HepG2 (cell line): ENCODE results near the gene RYR2. TPM values are rescaled to one million over a fixed set of nuclear protein-coding genes. Genes with fewer than 3 reads are reported as not detected.

Source experiments
- ATAC-seq: fragments of 200-7000 bp; cut with Tn5 transposase; 3 replicates; pipeline ENCODE4 v1.9.1; 2020; ENCODE audit warnings: mild to moderate bottlenecking, moderate library complexity
- BruUV-seq: library from RNA; stranded (reverse); fragments of 400-500 nt; replicated peaks from 2 replicates; lab custom pipeline; 2021; lab: Mats Ljungman, UMichigan
- CTCF ChIA-PET: fragments of 300-600 bp; formaldehyde crosslinking; extraction: SDS; loops from one replicate; lab custom pipeline; 2021; ENCODE audit warnings: low total read pairs, inconsistent platforms, low intra/inter-chr PET ratio; lab: Yijun Ruan, JAX
- POLR2A ChIA-PET: fragments of 350-600 bp; sonication (Branson Sonifier 250); formaldehyde crosslinking; loops from one replicate; lab custom pipeline; 2020; ENCODE audit warnings: antibody characterized with exemption, inconsistent platforms; lab: Yijun Ruan, JAX
- DNase-seq: peaks from one replicate; pipeline ENCODE4 v3.0.0-alpha.2; 2015; ENCODE audit warnings: low spot score
- FAIRE-seq: peaks from 3 replicates; lab custom pipeline; 2011; peaks lifted over from hg19 to GRCh38; lab: Jason Lieb, UNC
- H2AFZ ChIP-seq: one replicate; pipeline ENCODE4 v1.6.1; 2011; ENCODE audit warnings: low read length, inconsistent platforms
- H3K27ac ChIP-seq: fragments of 300-600 bp; 3 replicates; pipeline ENCODE4 v1.8.0; 2011; ENCODE audit warnings: mixed run types, mild to moderate bottlenecking, mixed read lengths, low read length, inconsistent platforms; ENCODE audit not compliant: insufficient read depth; ENCODE audit errors: extremely low read length
- H3K27me3 ChIP-seq, 2 experiments: fragments of 200-600 bp in 1 of 2; 2 replicates in 1 of 2; 3 replicates in 1 of 2; pipeline versions ENCODE4 v1.6.0 to v1.8.0; 2011; ENCODE audit warnings: low read length in 2 of 2, mild to moderate bottlenecking in 2 of 2, moderate library complexity in 2 of 2, inconsistent platforms in 1 of 2; ENCODE audit not compliant: insufficient read depth in 2 of 2, control insufficient read depth in 1 of 2
- H3K36me3 ChIP-seq, 2 experiments: fragments of 200-600 bp in 1 of 2; replicated peaks in 1 of 2; 2 replicates in 1 of 2; 3 replicates in 1 of 2; pipeline versions ENCODE4 v1.5.1 to v1.8.0; 2011; ENCODE audit warnings: low read length in 2 of 2, inconsistent platforms in 1 of 2; ENCODE audit not compliant: insufficient read depth in 2 of 2, control insufficient read depth in 1 of 2
- H3K4me1 ChIP-seq: 2 replicates; pipeline ENCODE4 v1.5.1; 2012; ENCODE audit warnings: low read length, inconsistent platforms; ENCODE audit not compliant: insufficient read depth
- H3K4me2 ChIP-seq: 2 replicates; pipeline ENCODE4 v1.6.0; 2011; ENCODE audit warnings: low read depth, low read length, inconsistent platforms
- H3K4me3 ChIP-seq, 3 experiments: fragments of 200-600 bp in 1 of 3; sonication (generic), shearing (Covaris generic) in 1 of 3; replicated peaks in 1 of 3; 2 replicates each; pipeline ENCODE4 v1.5.1; 2011 to 2016; ENCODE audit warnings: low read length in 3 of 3, inconsistent platforms in 2 of 3, low read depth in 2 of 3, mild to moderate bottlenecking in 2 of 3, control low read depth in 1 of 3, mixed read lengths in 1 of 3; ENCODE audit not compliant: insufficient read depth in 1 of 3
- H3K79me2 ChIP-seq: one replicate; pipeline ENCODE4 v1.6.1; 2011; ENCODE audit warnings: low read length, inconsistent platforms; ENCODE audit not compliant: insufficient read depth
- H3K9ac ChIP-seq: 2 replicates; pipeline ENCODE4 v1.6.0; 2011; ENCODE audit warnings: mild to moderate bottlenecking, low read depth, low read length, inconsistent platforms; ENCODE audit not compliant: insufficient read depth
- H3K9me3 ChIP-seq: 2 replicates; pipeline ENCODE4 v1.5.1; 2012; ENCODE audit warnings: mild to moderate bottlenecking, low read length
- H4K20me1 ChIP-seq: 2 replicates; pipeline ENCODE4 v1.6.0; 2011; ENCODE audit warnings: inconsistent platforms, mild to moderate bottlenecking, low read length, moderate library complexity; ENCODE audit not compliant: insufficient read depth
- CC2D1A ChIP-seq: sonication (generic); formaldehyde crosslinking; IDR thresholded peaks from 2 replicates; pipeline ENCODE4 v1.8.1; 2023; ENCODE audit warnings: mild to moderate bottlenecking, missing genetic modification reagents
- HOXA7 ChIP-seq: sonication (generic); formaldehyde crosslinking; IDR thresholded peaks from 2 replicates; pipeline ENCODE4 v1.8.1; 2022; ENCODE audit warnings: mild to moderate bottlenecking, missing genetic modification reagents, moderate library complexity
- RBFOX2 ChIP-seq: fragments of 200-400 bp; formaldehyde crosslinking; IDR thresholded peaks from 2 replicates; pipeline ENCODE4 v1.6.1; 2017; ENCODE audit warnings: low read depth, mild to moderate bottlenecking, low read length
- SMC3 ChIP-seq: IDR thresholded peaks from 2 replicates; pipeline ENCODE4 v1.6.1; 2011; ENCODE audit warnings: low read length, improper control_type of control experiment
- STAT5B ChIP-seq: sonication (generic); formaldehyde crosslinking; IDR thresholded peaks from 2 replicates; pipeline ENCODE4 v1.4.0; 2020; ENCODE audit warnings: missing genetic modification reagents
- TCF12 ChIP-seq, 2 experiments: fragments of 450-650 bp in 1 of 2; sonication (generic) in 1 of 2; formaldehyde crosslinking in 1 of 2; IDR thresholded peaks; 2 replicates each; pipeline versions ENCODE4 v1.6.1 to v1.8.0; 2017 to 2022; ENCODE audit warnings: antibody characterized with exemption in 1 of 2, mild to moderate bottlenecking in 1 of 2, missing genetic modification reagents in 1 of 2, moderate library complexity in 1 of 2
- ZFP90 ChIP-seq: sonication (generic); formaldehyde crosslinking; IDR thresholded peaks from 2 replicates; pipeline ENCODE4 v1.8.0; 2022; ENCODE audit warnings: missing genetic modification reagents, mild to moderate bottlenecking, inconsistent platforms, borderline replicate concordance
- ZNF558 ChIP-seq: sonication (generic); formaldehyde crosslinking; IDR thresholded peaks from 2 replicates; pipeline ENCODE4 v1.9.0; 2022; ENCODE audit warnings: mild to moderate bottlenecking, missing genetic modification reagents, borderline replicate concordance
- WGBS: methylation state at CpG from one replicate; pipeline ENCODE4 v1.1.6; 2017; ENCODE audit warnings: low lambda C conversion rate; 5-methylcytosine and 5-hydroxymethylcytosine counted together
- in situ Hi-C: cut with HindIII; loops from 2 replicates; pipeline ENCODE4 v1.10.0; 2017; ENCODE audit warnings: low pct_unique_long_range_greater_than_20kb; ENCODE audit not compliant: extremely low pct_ligation_motif_present
- intact Hi-C: fragments of 100-400 bp; cut with micrococcal nuclease; formaldehyde crosslinking; loops from one replicate; pipeline ENCODE4 v1.10.0; 2022; ENCODE audit not compliant: unreplicated experiment
- polyA plus RNA-seq, 8 experiments: library from polyadenylated mRNA; depleted of rRNA in 3 of 8; stranded (reverse) in 7 of 8; unstranded in 1 of 8; fragments of >200 nt; fragmentation: Illumina TruSeq in 4 of 8; extraction: Trizol in 4 of 8; gene quantifications; 2 replicates each; pipeline versions ENCODE4 v1.2.1 to v1.2.3, GENCODE V29; 2011 to 2016; ENCODE audit warnings: low read depth in 4 of 8, missing spikeins in 1 of 8, mixed read lengths in 1 of 8; ENCODE audit not compliant: insufficient read depth in 1 of 8
- total RNA-seq, 5 experiments: library from RNA; depleted of rRNA; stranded (reverse); fragments of >200 nt; fragmentation: Illumina TruSeq; extraction: Trizol; gene quantifications; 2 replicates each; pipeline ENCODE4 v1.2.3, GENCODE V29; 2016; ENCODE audit warnings: low read depth in 1 of 5
- TF ChIP-seq, protein P1 (sequence below): sonication (generic); formaldehyde crosslinking; IDR thresholded peaks from 2 replicates; pipeline ENCODE4 v1.4.0; 2020; ENCODE audit warnings: missing genetic modification reagents

RYR2 gene
- total and polyA plus RNA-seq, 2 of the 13 experiments (the other 11 are each of a cell fraction or from before 2014, with no cell fraction given) = not detected

DNA sequence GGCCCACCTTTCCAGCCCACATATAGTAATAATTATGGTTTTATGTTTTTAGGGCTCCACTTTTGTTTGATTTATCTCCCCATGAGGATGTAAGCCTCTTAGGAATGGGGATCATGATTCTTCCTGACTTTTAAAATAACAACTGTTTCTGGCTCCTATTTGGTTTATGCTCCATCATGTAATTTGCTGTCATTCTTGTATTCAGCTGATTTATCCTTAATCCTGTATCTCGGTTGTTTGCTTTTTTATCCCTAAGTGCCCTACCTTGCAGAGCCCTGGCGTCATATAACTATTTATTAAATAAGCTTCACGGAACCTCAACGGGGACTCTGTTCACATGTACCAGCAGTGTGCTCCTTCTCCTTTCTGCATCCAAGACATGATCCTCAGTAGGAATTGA is 70.7 kb downstream of the RYR2 start:
- no peak overlapping the region for H3K9ac ChIP-seq
- no peak for FAIRE-seq
- DNase-seq = no peak
- no peaks in the 10 kb centered on the region; a peak in 1 of 5 replicates for H3K27me3 ChIP-seq
- in situ Hi-C loops = loop anchor here (25.0 kb wide), 1 partner anchor 1000 kb away; no protein-coding TSS in a partner anchor
- WGBS = 50% methylated on average over 4 of the region's 4 CpGs
- no peak overlapping the region for H2AFZ ChIP-seq
- no TSS peak for BruUV-seq
- no peaks in the 10 kb centered on the region for H3K4me1 ChIP-seq
- no peak overlapping the region for H3K27ac ChIP-seq
- no peaks in the 10 kb centered on the region for H4K20me1 ChIP-seq
- intact Hi-C loops = no loop called here
- ChIA-PET POLR2A (no interaction called here), CTCF (no interaction called here)
- no peak for ATAC-seq
- H3K36me3 ChIP-seq = no peaks in the 10 kb centered on the region
- H3K4me2 ChIP-seq = no peak overlapping the region
- no peaks in the 10 kb centered on the region for H3K9me3 ChIP-seq
- H3K79me2 ChIP-seq = no peaks in the 10 kb centered on the region
- H3K4me3 ChIP-seq = no peak overlapping the region
- TF ChIP-seq STAT5B (CRISPR knock-in tag) (no peak), TCF12 (IDR thresholded peaks at IDR 0.05) (no peak), TCF12 (CRISPR knock-in tag; IDR thresholded peaks at IDR 0.05) (no peak)

DNA sequence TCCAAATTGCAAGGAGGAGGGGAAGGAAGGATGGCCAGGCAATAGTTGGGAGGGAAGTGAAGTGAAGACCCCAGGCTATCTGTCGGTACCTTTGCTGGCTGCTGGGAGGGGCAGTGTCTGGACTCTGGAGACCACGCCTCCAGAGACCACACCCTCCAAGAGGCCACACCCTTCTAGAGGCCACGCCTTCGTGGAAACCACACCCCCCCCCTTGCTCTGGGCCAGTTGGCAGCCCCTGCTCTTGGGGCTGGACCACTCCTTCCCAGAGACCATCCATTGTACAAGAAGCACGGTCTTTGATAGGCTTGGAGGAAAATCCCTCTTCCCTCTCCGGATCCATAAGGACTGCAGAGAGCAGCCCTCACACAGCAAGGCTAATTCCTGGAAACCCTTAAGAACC is 73.1 kb downstream of the RYR2 start:
- H3K4me1 ChIP-seq = no peaks in the 10 kb centered on the region
- H3K27ac ChIP-seq = no peak overlapping the region
- no peak overlapping the region for H3K4me2 ChIP-seq
- BruUV-seq = no TSS peak
- H3K9me3 ChIP-seq = no peaks in the 10 kb centered on the region
- H4K20me1 ChIP-seq = no peaks in the 10 kb centered on the region
- TF ChIP-seq CC2D1A = no peak
- TF ChIP-seq SMC3 = no peak
- TF ChIP-seq HOXA7 (CRISPR knock-in tag) = no peak
- no peak for TF ChIP-seq ZFP90
- TF ChIP-seq, protein P1, sequence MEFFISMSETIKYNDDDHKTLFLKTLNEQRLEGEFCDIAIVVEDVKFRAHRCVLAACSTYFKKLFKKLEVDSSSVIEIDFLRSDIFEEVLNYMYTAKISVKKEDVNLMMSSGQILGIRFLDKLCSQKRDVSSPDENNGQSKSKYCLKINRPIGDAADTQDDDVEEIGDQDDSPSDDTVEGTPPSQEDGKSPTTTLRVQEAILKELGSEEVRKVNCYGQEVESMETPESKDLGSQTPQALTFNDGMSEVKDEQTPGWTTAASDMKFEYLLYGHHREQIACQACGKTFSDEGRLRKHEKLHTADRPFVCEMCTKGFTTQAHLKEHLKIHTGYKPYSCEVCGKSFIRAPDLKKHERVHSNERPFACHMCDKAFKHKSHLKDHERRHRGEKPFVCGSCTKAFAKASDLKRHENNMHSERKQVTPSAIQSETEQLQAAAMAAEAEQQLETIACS (CRISPR knock-in tag) = no peak
- TF ChIP-seq RBFOX2 = no peak
- TF ChIP-seq ZNF558 (CRISPR knock-in tag) = no peak
- in situ Hi-C loops (loop anchor here (25.0 kb wide), 1 partner anchor 1003 kb away; no protein-coding TSS in a partner anchor), intact Hi-C loops (no loop called here)
- CTCF ChIA-PET = no interaction called here
- WGBS = 76% methylated on average over 3 of the region's 6 CpGs
- H2AFZ ChIP-seq = no peak overlapping the region
- no peak overlapping the region for H3K9ac ChIP-seq
- no peaks in the 10 kb centered on the region for H3K79me2 ChIP-seq
- DNase-seq = no peak
- POLR2A ChIA-PET = no interaction called here
- H3K4me3 ChIP-seq = no peak overlapping the region
- H3K36me3 ChIP-seq = no peaks in the 10 kb centered on the region
- no peaks in the 10 kb centered on the region for H3K27me3 ChIP-seq
- no peak for ATAC-seq
- FAIRE-seq = no peak
